ENCODE data around the gene NDEL1. TPM values are rescaled to one million over a fixed set of nuclear protein-coding genes. Genes with fewer than 3 reads are reported as not detected.

NDEL1 gene
- total RNA-seq, 3 donors from 2014 or later = 57.5 to 80.5 (median 63.6) TPM

- ATAC-seq = no peak
- intact Hi-C loops (cut with DNase I, micrococcal nuclease) = no loop called here
- H3K36me3 ChIP-seq (ENCODE audit: low read depth) = peaks cover 6% of the 10 kb centered on the region
These were observed 33.3 kb downstream of the NDEL1 start for GRCh38 chr17:8468980-8469379.

GRCh38 chr17:8469964-8470363 lies 34.3 kb downstream of the NDEL1 start:
- H3K9me3 ChIP-seq = no peaks in the 10 kb centered on the region
- H3K4me1 ChIP-seq (ENCODE audit: low read depth) = no peaks in the 10 kb centered on the region
- DNase-seq (no peak), ATAC-seq (no peak)
- no peak for TF ChIP-seq CTCF (IDR thresholded peaks at IDR 0.05)
- intact Hi-C loops (cut with DNase I, micrococcal nuclease) = no loop called here
- no peak overlapping the region for H3K4me3 ChIP-seq
- peaks cover 6% of the 10 kb centered on the region for H3K36me3 ChIP-seq (ENCODE audit: low read depth)

More at GRCh38 chr17:8468980-8469379, 33.3 kb downstream of the NDEL1 start:
- no peak for DNase-seq
- Histone ChIP-seq H3K9me3 (no peaks in the 10 kb centered on the region), H3K4me1 (ENCODE audit: low read depth) (no peaks in the 10 kb centered on the region), H3K4me3 (no peak overlapping the region)
- no peak for TF ChIP-seq CTCF (IDR thresholded peaks at IDR 0.05)

- intact Hi-C loops (cut with DNase I, micrococcal nuclease) = no loop called here
- no peak for DNase-seq
- Histone ChIP-seq H3K4me3 (no peak overlapping the region), H3K9me3 (no peaks in the 10 kb centered on the region), H3K4me1 (ENCODE audit: low read depth) (no peaks in the 10 kb centered on the region), H3K36me3 (ENCODE audit: low read depth) (peaks cover 6% of the 10 kb centered on the region)
- ATAC-seq = no peak
- no peak for TF ChIP-seq CTCF (IDR thresholded peaks at IDR 0.05)
These were observed 34.9 kb downstream of the NDEL1 start for GRCh38 chr17:8470447-8471047.

DNA sequence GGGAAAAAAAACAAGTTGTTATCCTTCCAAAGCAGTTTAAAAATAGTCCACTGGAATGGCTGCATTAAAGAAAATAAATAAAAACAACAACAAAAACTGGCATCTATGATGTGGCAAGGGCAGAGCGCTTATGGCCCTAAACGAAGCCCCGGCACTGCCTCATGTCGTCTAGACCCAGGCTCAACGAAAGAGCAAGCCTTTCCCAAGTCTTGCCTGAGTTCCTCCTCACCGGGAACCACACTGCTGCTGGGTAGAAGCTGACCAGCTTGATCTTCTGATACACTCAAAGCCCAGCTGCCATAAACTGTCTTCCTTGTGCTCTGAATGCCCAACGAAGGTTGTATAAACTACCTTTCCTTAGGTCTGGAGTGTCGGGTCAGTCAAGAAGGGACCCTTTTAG lies 37.0 kb downstream of the NDEL1 start:
- no peaks in the 10 kb centered on the region for H3K4me1 ChIP-seq (ENCODE audit: low read depth)
- H3K36me3 ChIP-seq (ENCODE audit: low read depth) = peaks cover 6% of the 10 kb centered on the region
- TF ChIP-seq CTCF (IDR thresholded peaks at IDR 0.05) = no peak
- DNase-seq = no peak
- no peak for ATAC-seq
- no peak overlapping the region for H3K4me3 ChIP-seq
- intact Hi-C loops (cut with DNase I, micrococcal nuclease) = no loop called here
- H3K9me3 ChIP-seq = no peaks in the 10 kb centered on the region

DNA sequence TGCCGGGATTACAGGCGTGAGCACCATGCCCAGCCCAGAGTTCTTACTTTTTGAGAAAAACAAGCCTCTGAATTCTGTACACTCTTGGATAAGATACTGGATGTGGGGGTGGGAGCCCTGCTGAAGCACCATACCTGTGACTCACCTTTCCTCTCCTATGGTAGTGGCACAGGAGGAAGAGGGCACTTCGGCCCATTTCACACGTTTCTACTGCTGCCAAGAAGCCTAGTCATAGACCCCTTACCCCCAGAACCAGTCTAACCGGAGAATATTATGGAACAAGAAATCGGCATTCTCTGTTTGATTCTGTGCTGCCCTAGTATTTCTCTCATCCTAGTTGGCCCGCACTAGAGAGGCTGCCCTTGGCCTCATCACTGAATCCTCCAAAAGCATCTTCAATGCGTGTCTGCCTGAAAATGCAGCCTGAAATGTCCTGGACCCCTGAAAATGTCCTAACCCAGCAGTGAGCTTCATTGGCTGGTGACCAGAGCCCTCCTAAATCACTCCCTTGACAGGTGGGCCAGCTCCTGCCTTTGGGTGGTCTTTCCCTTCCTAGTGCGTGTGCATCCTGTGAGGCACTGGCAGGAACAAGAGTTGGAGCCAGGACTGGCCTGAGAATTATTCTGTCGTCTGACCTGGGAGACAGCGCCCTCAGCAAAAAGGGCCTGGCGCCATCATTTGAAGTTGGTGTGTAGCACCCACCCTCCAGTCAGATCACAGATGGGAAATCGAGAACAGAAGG lies 37.9 kb downstream of the NDEL1 start:
- intact Hi-C loops (cut with DNase I, micrococcal nuclease) = no loop called here
- no peak for ATAC-seq
- Histone ChIP-seq H3K36me3 (ENCODE audit: low read depth) (peaks cover 3% of the 10 kb centered on the region), H3K9me3 (no peaks in the 10 kb centered on the region), H3K4me3 (no peak overlapping the region), H3K4me1 (ENCODE audit: low read depth) (no peaks in the 10 kb centered on the region)
- no peak for TF ChIP-seq CTCF (IDR thresholded peaks at IDR 0.05)
- DNase-seq = no peak

Measured in mucosa of descending colon (tissue), 3 donors.